ENCODE data around the gene NINL.

DNA sequence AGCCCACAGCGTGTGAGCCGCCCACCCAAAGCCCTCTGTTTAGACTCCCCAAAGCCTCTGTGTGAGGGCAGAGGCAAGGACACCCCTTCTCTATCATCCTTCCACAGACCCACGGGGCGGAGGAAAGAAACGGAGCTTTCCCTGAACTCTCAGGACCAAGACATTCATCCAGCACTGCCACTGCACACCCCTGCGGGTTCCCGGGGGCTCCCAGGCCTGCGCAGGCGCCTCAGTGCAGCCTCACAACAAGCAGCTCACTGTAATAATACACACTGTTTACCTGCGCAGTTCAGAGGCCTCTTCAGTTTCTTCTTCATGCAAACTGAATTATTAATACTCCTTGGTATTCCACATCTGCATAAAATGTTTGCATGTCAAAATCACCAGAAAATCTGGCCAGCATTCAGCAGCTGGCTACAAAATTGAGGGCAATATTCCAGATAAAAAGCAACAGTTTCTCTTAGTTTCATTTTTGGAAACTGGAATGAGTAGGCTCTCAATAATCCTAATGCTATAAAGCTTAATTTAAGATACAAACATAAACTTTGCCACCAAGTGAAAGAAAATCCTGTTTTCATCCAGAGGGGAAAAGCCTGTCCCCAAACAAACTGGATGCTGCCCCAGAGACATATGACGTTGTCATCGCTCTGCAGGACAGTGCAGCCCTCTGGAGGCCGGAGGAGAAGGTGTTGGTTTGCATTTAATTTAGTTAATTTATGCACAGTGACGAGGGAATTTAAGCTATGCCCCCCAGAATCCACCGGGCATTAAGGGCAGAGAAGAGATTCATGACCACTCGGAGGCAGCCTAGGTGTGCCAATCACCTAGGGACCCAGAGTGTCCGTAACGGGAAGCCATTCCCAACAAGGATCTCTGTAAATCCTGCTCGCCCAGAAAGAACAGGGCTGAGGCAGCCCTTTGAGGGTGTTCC, 45.3 kb downstream of the NINL start:
- TF ChIP-seq, protein P1, sequence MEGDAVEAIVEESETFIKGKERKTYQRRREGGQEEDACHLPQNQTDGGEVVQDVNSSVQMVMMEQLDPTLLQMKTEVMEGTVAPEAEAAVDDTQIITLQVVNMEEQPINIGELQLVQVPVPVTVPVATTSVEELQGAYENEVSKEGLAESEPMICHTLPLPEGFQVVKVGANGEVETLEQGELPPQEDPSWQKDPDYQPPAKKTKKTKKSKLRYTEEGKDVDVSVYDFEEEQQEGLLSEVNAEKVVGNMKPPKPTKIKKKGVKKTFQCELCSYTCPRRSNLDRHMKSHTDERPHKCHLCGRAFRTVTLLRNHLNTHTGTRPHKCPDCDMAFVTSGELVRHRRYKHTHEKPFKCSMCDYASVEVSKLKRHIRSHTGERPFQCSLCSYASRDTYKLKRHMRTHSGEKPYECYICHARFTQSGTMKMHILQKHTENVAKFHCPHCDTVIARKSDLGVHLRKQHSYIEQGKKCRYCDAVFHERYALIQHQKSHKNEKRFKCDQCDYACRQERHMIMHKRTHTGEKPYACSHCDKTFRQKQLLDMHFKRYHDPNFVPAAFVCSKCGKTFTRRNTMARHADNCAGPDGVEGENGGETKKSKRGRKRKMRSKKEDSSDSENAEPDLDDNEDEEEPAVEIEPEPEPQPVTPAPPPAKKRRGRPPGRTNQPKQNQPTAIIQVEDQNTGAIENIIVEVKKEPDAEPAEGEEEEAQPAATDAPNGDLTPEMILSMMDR (conservative IDR thresholded peaks at IDR 0.05; ENCODE audit: low read depth, low read length), result peak; percentile 32; the same call in 1 of the 2 replicates
- TF ChIP-seq MAFK (IDR thresholded peaks at IDR 0.05; ENCODE audit: low read depth, low read length), result no peak
- no peak for TF ChIP-seq MXI1 (IDR thresholded peaks at IDR 0.05; ENCODE audit: borderline replicate concordance, low read depth, low read length)
- TF ChIP-seq POLR2A (IDR thresholded peaks at IDR 0.05; ENCODE audit: low read depth, low read length), result no peak
- TF ChIP-seq NFE2L2 (IDR thresholded peaks at IDR 0.05; ENCODE audit: low read depth, low read length), result no peak
- TF ChIP-seq, protein P2, sequence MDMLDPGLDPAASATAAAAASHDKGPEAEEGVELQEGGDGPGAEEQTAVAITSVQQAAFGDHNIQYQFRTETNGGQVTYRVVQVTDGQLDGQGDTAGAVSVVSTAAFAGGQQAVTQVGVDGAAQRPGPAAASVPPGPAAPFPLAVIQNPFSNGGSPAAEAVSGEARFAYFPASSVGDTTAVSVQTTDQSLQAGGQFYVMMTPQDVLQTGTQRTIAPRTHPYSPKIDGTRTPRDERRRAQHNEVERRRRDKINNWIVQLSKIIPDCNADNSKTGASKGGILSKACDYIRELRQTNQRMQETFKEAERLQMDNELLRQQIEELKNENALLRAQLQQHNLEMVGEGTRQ (IDR thresholded peaks at IDR 0.05; ENCODE audit: low read depth, low read length), result no peak
